Astrocyte (in vitro differentiated cells and primary cell): ENCODE measurements around the gene PRSS22. TPM values are rescaled to one million over a fixed set of nuclear protein-coding genes. Genes with fewer than 3 reads are reported as not detected.

Experiments used
- DNase-seq: peaks from one replicate; pipeline ENCODE4 v3.0.0-alpha.2; 2010; ENCODE audit warnings: low read depth
- FAIRE-seq: peaks from 2 replicates; lab custom pipeline; 2011; peaks lifted over from hg19 to GRCh38; lab: Jason Lieb, UNC
- H2AFZ ChIP-seq: 2 replicates; pipeline ENCODE4 v1.6.0; 2012; ENCODE audit warnings: low read depth, low read length, inconsistent platforms
- H3K27ac ChIP-seq: 2 replicates; pipeline ENCODE4 v1.5.1; 2011; ENCODE audit warnings: low read depth, low read length, inconsistent platforms
- H3K27me3 ChIP-seq: 2 replicates; pipeline ENCODE4 v1.6.0; 2011; ENCODE audit warnings: low read length, inconsistent platforms; ENCODE audit not compliant: insufficient read depth
- H3K36me3 ChIP-seq: 2 replicates; pipeline ENCODE4 v1.5.1; 2011; ENCODE audit warnings: low read length, inconsistent platforms; ENCODE audit not compliant: insufficient read depth
- H3K4me1 ChIP-seq: 2 replicates; pipeline ENCODE4 v1.5.1; 2011; ENCODE audit warnings: low read length, inconsistent platforms; ENCODE audit not compliant: insufficient read depth
- H3K4me2 ChIP-seq: 2 replicates; pipeline ENCODE4 v1.6.0; 2012; ENCODE audit warnings: low read length, inconsistent platforms
- H3K4me3 ChIP-seq: 2 replicates; pipeline ENCODE4 v1.5.1; 2011; ENCODE audit warnings: low read depth, mild to moderate bottlenecking, low read length, inconsistent platforms; ENCODE audit not compliant: insufficient read depth
- H3K79me2 ChIP-seq: 2 replicates; pipeline ENCODE4 v1.6.0; 2012; ENCODE audit warnings: mild to moderate bottlenecking, low read length, inconsistent platforms; ENCODE audit not compliant: insufficient read depth
- H3K9ac ChIP-seq: 2 replicates; pipeline ENCODE4 v1.6.0; 2012; ENCODE audit warnings: mild to moderate bottlenecking, low read length, inconsistent platforms
- H3K9me3 ChIP-seq: 2 replicates; pipeline ENCODE4 v1.5.1; 2012; ENCODE audit warnings: low read depth, mild to moderate bottlenecking, low read length, inconsistent platforms; ENCODE audit not compliant: insufficient read depth
- H4K20me1 ChIP-seq: 2 replicates; pipeline ENCODE4 v1.6.0; 2012; ENCODE audit warnings: low read length, inconsistent platforms; ENCODE audit not compliant: insufficient read depth
- H3K27ac Mint-ChIP-seq: one replicate; pipeline ENCODE4 v1.8.0; 2021; ENCODE audit warnings: mild to moderate bottlenecking, mixed read lengths; ENCODE audit not compliant: unreplicated experiment
- H3K27me3 Mint-ChIP-seq: one replicate; pipeline ENCODE4 v1.8.0; 2021; ENCODE audit warnings: low read depth, mixed read lengths; ENCODE audit not compliant: unreplicated experiment
- H3K36me3 Mint-ChIP-seq: one replicate; pipeline ENCODE4 v1.8.0; 2021; ENCODE audit warnings: low read depth, mixed read lengths; ENCODE audit not compliant: unreplicated experiment
- H3K4me1 Mint-ChIP-seq: one replicate; pipeline ENCODE4 v1.8.0; 2021; ENCODE audit warnings: low read depth, mixed read lengths; ENCODE audit not compliant: unreplicated experiment
- H3K4me3 Mint-ChIP-seq: one replicate; pipeline ENCODE4 v1.8.0; 2021; ENCODE audit warnings: mild to moderate bottlenecking, moderate library complexity, mixed read lengths; ENCODE audit not compliant: unreplicated experiment
- H3K9me3 Mint-ChIP-seq: one replicate; pipeline ENCODE4 v1.8.0; 2021; ENCODE audit warnings: mild to moderate bottlenecking, mixed read lengths; ENCODE audit not compliant: unreplicated experiment
- EZH2 ChIP-seq: IDR thresholded peaks from 2 replicates; pipeline ENCODE4 v1.6.1; 2012; ENCODE audit warnings: mild to moderate bottlenecking, low read length, inconsistent platforms; ENCODE audit not compliant: insufficient read depth
- total RNA-seq: library from RNA; stranded (reverse); gene quantifications from 2 replicates; pipeline ENCODE4 v1.2.1, GENCODE V29; 2021
- TF ChIP-seq, protein P1 (sequence below): IDR thresholded peaks from 2 replicates; pipeline ENCODE4 v1.5.1; 2011; ENCODE audit warnings: low read depth, mild to moderate bottlenecking, inconsistent platforms, low read length, moderate library complexity; ENCODE audit not compliant: insufficient read depth

Gene PRSS22
- total RNA-seq, 1 donor from 2014 or later, result 1.5 TPM

DNA sequence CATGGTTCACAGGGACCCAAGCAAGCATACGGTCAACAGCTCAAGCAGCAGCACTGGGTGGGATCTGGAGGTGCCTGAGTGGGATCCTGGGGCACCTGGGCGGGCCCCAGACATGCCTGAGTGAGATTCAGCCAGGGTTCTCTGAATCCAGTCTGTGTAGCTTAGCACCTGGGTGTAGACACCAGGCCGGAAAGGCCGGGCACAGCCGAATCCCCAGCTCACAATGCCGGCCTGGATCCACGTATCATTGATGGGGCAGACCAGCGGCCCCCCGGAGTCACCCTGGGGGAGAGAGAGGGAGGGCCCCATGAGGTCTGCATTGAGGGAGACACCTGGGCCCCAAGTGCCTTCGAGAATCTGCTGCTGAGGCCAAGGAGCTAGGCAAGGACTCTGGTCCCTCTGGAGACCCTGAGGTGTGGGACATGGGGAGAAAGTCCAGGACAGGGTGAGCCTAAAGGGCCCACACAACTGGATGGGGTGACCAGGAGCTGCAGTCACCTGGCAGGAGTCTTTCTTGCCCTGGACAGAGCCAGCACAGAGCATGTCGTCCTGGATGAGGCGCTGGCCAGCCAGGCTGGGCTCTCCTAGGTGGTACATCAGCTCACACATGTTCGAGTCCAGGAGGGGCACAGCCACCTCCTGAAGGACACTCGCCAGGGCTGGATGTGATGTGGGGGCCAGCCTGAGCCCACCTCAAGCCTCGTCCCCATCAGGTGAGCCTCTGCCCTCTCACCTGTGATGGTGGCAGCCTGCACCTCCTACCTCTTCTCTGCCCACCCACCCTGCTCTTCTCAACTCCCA, 18.1 kb downstream of the PRSS22 start:
- Histone ChIP-seq H2AFZ (no peak overlapping the region), H3K4me3 (no peak overlapping the region), H3K79me2 (no peaks in the 10 kb centered on the region), H3K36me3 (no peaks in the 10 kb centered on the region), H3K4me2 (no peak overlapping the region), H3K9ac (no peak overlapping the region), H3K27ac (no peak overlapping the region), H3K9me3 (no peaks in the 10 kb centered on the region), H3K27me3 (no peaks in the 10 kb centered on the region), H4K20me1 (no peaks in the 10 kb centered on the region), H3K4me1 (peaks cover 33% of the 10 kb centered on the region)
- Mint-ChIP-seq H3K4me1 (peaks cover 34% of the 10 kb centered on the region), H3K36me3 (no peaks in the 10 kb centered on the region), H3K9me3 (no peaks in the 10 kb centered on the region), H3K4me3 (no peak overlapping the region), H3K27ac (peak overlapping the region; percentile 94), H3K27me3 (no peaks in the 10 kb centered on the region)
- no peak for FAIRE-seq
- DNase-seq, result no peak
- no peak for TF ChIP-seq EZH2
- TF ChIP-seq, protein P1, sequence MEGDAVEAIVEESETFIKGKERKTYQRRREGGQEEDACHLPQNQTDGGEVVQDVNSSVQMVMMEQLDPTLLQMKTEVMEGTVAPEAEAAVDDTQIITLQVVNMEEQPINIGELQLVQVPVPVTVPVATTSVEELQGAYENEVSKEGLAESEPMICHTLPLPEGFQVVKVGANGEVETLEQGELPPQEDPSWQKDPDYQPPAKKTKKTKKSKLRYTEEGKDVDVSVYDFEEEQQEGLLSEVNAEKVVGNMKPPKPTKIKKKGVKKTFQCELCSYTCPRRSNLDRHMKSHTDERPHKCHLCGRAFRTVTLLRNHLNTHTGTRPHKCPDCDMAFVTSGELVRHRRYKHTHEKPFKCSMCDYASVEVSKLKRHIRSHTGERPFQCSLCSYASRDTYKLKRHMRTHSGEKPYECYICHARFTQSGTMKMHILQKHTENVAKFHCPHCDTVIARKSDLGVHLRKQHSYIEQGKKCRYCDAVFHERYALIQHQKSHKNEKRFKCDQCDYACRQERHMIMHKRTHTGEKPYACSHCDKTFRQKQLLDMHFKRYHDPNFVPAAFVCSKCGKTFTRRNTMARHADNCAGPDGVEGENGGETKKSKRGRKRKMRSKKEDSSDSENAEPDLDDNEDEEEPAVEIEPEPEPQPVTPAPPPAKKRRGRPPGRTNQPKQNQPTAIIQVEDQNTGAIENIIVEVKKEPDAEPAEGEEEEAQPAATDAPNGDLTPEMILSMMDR, result no peak

DNA sequence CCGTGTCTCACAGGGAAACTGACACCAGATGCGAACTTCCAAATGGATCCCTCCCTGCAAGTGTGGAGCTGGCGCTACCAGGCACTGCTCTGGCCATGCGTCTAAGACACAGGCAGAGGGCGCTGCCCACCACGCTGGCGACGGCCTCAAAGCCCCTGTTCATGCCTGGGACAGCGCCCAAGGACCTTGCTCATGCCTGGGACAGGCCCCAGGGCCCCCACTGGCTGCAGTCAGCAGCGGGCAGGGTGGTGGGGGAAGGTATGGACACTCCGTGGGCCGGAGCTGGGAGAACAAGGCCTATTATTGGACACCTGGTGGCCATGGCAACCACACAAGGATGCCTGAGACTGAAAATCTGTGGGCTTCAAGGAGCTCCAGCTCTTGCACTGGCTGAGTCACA, 19.0 kb downstream of the PRSS22 start:
- H2AFZ ChIP-seq, result peak overlapping the region; percentile 58
- H3K9me3 Mint-ChIP-seq, result no peaks in the 10 kb centered on the region
- no peaks in the 10 kb centered on the region for H3K36me3 ChIP-seq
- H3K79me2 ChIP-seq, result no peaks in the 10 kb centered on the region
- no peaks in the 10 kb centered on the region for H3K9me3 ChIP-seq
- H3K4me1 ChIP-seq, result peaks cover 33% of the 10 kb centered on the region
- peak overlapping the region; percentile 5 for H3K27ac ChIP-seq
- peak overlapping the region; percentile 94 for H3K27ac Mint-ChIP-seq
- no peaks in the 10 kb centered on the region for H3K27me3 Mint-ChIP-seq
- no peak overlapping the region for H3K4me3 Mint-ChIP-seq
- H3K9ac ChIP-seq, result peak overlapping the region; percentile 31
- no peaks in the 10 kb centered on the region for H3K36me3 Mint-ChIP-seq
- DNase-seq (peak; percentile 68), FAIRE-seq (no peak)
- no peak overlapping the region for H3K4me2 ChIP-seq
- H4K20me1 ChIP-seq, result no peaks in the 10 kb centered on the region
- peaks cover 36% of the 10 kb centered on the region for H3K4me1 Mint-ChIP-seq
- H3K27me3 ChIP-seq, result no peaks in the 10 kb centered on the region
- no peak overlapping the region for H3K4me3 ChIP-seq
- TF ChIP-seq EZH2, result no peak
- TF ChIP-seq, protein P1, result peak; percentile 78
